Skeletal muscle satellite cell (primary cell): ENCODE measurements around the gene TECRL.

ENCODE experiments used
- H3K27me3 ChIP-seq: 2 replicates; pipeline ENCODE4 v1.7.0; 2013; ENCODE audit warnings: low read length; ENCODE audit not compliant: control insufficient read depth, insufficient read depth
- H3K36me3 ChIP-seq: 2 replicates; pipeline ENCODE4 v1.7.0; 2013; ENCODE audit warnings: mild to moderate bottlenecking, control low read depth, low read length; ENCODE audit not compliant: insufficient read depth
- H3K4me1 ChIP-seq: 2 replicates; pipeline ENCODE4 v1.7.0; 2013; ENCODE audit warnings: low read length; ENCODE audit not compliant: control insufficient read depth, insufficient read depth
- H3K4me2 ChIP-seq: 2 replicates; pipeline ENCODE4 v1.7.0; 2013; ENCODE audit warnings: mild to moderate bottlenecking, low read length
- H3K4me3 ChIP-seq: 2 replicates; pipeline ENCODE4 v1.7.0; 2013; ENCODE audit warnings: low read length
- H3K9ac ChIP-seq: 2 replicates; pipeline ENCODE4 v1.7.0; 2013; ENCODE audit warnings: mild to moderate bottlenecking, low read depth, low read length, moderate library complexity
- H3K9me3 ChIP-seq: replicated peaks from 2 replicates; pipeline ENCODE4 v1.7.0; 2013; ENCODE audit warnings: mild to moderate bottlenecking, control low read depth, low read length

TECRL gene

DNA sequence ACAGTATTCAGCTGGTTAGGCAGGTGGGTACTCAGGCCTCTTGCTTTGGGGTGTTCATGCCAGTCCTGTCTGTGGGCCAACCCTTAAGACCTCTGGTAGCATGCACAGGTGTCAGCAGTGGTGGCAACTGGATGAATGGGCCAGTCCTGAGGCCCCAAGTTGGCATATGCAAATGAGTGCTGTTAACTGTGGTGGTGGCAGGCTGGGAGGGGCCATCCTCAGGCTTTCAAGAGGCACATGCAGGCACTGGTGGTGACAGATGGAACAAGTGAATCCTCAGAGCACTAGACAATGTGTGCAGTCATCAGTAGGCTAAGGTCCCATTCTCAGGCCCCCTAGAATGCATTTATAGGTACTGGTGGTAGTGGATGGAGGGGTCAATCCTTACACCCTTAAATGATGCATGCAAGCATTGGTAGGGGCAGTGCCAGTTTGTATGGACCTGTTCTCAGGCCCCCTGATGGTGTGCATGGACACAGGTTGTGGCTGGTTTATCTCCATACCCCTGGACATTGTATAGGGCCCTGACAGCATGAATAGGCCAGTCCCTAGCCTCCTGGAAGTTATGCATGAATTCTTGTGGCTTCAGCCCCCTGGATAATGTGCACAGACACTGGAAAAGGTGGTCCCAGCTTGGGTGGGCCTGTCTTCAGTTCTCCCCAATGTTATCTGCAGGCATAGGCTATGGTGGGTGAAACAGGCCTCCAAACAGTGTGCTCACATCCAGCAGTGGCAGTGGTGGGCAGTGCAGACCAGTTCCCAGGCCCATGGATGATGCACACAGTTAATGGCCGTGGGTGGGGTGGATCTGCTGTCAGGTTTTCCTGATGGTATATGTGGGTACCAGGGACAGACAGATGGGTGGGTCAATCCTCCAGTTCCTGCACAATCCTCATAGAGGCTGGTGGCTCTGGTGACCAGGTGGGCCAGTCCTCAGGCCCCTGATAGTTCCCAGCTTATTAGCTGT lies 24.7 kb downstream of the TECRL start:
- Histone ChIP-seq H3K9ac (no peak overlapping the region), H3K27me3 (no peaks in the 10 kb centered on the region), H3K4me1 (no peaks in the 10 kb centered on the region), H3K9me3 (no peaks in the 10 kb centered on the region), H3K4me2 (no peak overlapping the region), H3K4me3 (no peak overlapping the region), H3K36me3 (no peaks in the 10 kb centered on the region)

- Histone ChIP-seq H3K27me3 (no peaks in the 10 kb centered on the region), H3K9ac (no peak overlapping the region), H3K9me3 (no peaks in the 10 kb centered on the region), H3K4me1 (no peaks in the 10 kb centered on the region), H3K4me3 (no peak overlapping the region), H3K4me2 (no peak overlapping the region), H3K36me3 (no peaks in the 10 kb centered on the region)
These were observed 40.5 kb downstream of the TECRL start for GRCh38 chr4:64368741-64369140.

DNA sequence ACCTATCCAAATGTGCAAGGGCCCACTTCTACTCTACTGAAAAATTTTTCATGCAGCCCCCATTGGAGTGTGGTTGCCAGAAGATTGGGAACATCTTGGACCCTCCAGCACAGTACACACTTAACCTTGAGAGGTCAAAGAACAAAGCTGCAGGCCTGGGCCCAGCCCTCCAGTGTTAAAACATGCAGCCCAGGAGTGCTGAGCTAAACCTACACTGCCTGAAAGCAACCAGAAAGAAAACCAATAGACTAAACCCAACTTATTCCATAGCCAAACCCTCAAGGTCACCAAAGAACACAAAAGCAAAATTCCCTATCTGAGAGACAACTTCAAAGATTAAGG lies 47.9 kb downstream of the TECRL start:
- Histone ChIP-seq H3K4me1 (no peaks in the 10 kb centered on the region), H3K4me2 (no peak overlapping the region), H3K36me3 (no peaks in the 10 kb centered on the region), H3K9me3 (no peaks in the 10 kb centered on the region), H3K9ac (no peak overlapping the region), H3K4me3 (no peak overlapping the region), H3K27me3 (no peaks in the 10 kb centered on the region)

- no peaks in the 10 kb centered on the region for H3K27me3 ChIP-seq
- no peaks in the 10 kb centered on the region for H3K36me3 ChIP-seq
- H3K4me2 ChIP-seq: no peak overlapping the region
- H3K4me3 ChIP-seq: no peak overlapping the region
- no peaks in the 10 kb centered on the region for H3K9me3 ChIP-seq
- H3K4me1 ChIP-seq: no peaks in the 10 kb centered on the region
- H3K9ac ChIP-seq: no peak overlapping the region
These were observed 48.4 kb downstream of the TECRL start for GRCh38 chr4:64360664-64361398.

GRCh38 chr4:64359489-64359888 lies 49.8 kb downstream of the TECRL start:
- Histone ChIP-seq H3K4me3 (no peak overlapping the region), H3K27me3 (no peaks in the 10 kb centered on the region), H3K9me3 (no peaks in the 10 kb centered on the region), H3K36me3 (no peaks in the 10 kb centered on the region), H3K4me1 (no peaks in the 10 kb centered on the region), H3K9ac (no peak overlapping the region), H3K4me2 (no peak overlapping the region)

DNA sequence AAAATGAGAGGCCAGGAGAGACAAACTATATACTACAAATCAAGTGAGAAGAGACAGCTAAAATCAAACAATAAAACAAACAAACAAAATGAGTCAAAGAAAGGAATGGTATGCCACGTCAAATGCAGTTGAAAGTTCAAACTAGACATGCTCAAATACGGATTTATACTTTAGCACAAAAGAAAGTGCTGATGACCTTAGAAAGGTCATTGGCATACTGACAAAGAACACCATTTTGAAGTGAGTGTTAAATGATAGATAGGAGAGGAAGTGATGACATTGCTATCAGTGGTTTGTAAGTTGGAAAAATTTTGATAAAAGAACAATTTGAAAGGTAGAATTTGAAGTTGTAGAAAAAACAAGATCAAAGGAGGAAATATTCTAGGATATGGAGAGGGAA lies 55.3 kb downstream of the TECRL start:
- no peaks in the 10 kb centered on the region for H3K9me3 ChIP-seq
- no peaks in the 10 kb centered on the region for H3K36me3 ChIP-seq
- H3K4me3 ChIP-seq: no peak overlapping the region
- H3K4me1 ChIP-seq: no peaks in the 10 kb centered on the region
- no peaks in the 10 kb centered on the region for H3K27me3 ChIP-seq
- no peak overlapping the region for H3K9ac ChIP-seq
- no peak overlapping the region for H3K4me2 ChIP-seq

DNA sequence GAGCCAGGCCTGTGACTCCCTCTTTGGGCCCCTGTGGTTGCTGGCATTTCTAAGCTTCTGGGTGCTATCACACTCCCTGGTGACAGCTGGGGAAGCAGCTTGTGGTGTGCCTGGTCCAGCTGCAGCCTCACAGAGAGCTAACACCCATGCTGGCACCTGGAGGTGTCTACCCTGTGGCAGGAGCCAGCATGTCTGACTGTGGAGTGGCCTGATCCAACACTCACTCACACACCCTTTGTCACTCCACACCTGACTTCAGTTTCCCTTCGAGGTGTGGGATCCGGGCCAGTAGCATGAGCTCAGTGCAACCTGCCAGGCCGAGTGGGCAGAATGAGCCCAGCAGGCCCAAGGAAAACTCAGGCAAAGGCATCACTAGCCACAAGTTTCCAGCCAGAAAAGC lies 67.5 kb downstream of the TECRL start:
- Histone ChIP-seq H3K36me3 (no peaks in the 10 kb centered on the region), H3K4me2 (no peak overlapping the region), H3K4me1 (no peaks in the 10 kb centered on the region), H3K27me3 (no peaks in the 10 kb centered on the region), H3K9ac (no peak overlapping the region), H3K9me3 (no peaks in the 10 kb centered on the region), H3K4me3 (no peak overlapping the region)

DNA sequence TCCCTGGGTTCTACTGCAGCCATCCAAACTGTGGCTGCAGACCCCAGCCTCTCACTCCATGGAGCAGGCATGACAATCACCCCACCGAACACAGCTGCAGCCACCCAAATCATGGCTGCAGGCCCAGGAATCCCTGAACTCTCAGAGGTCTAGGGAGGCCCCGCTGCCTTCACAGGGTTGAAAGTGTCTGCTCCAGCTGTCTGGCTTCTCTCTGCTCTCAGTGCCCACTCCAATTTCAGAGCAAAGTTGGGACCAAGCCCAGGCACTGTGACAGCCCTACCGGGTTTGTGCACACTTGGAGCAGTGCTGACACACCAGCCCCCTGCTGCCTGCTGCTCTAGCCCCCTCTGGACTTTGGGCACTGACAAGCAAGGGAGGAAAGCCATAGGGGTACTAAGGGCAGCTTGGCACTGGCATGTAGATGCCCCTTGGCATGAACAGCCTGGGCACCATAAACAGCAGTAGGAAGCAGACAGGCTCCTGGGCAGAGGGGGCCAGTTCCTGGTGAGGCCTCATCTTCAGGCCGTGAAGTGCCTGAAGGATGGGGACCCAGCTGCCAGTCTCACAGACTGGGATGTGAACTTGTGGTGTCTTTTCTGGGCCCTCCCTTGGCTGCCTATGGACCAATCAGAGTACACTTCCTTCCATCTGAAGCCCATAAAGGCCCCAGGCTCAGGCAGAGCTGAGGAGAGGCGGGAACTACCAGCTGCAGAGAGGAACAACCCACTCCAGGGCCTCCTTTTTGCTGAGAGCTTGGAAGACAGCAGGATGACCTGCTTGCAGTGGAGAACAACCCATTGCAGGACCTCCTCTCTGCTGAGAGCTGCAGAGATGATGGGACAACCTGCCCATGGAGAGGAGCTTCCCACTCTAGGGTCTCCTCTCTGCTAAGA lies 68.8 kb downstream of the TECRL start:
- Histone ChIP-seq H3K9me3 (no peaks in the 10 kb centered on the region), H3K4me1 (no peaks in the 10 kb centered on the region), H3K4me3 (no peak overlapping the region), H3K27me3 (no peaks in the 10 kb centered on the region), H3K36me3 (no peaks in the 10 kb centered on the region), H3K9ac (no peak overlapping the region), H3K4me2 (no peak overlapping the region)

DNA sequence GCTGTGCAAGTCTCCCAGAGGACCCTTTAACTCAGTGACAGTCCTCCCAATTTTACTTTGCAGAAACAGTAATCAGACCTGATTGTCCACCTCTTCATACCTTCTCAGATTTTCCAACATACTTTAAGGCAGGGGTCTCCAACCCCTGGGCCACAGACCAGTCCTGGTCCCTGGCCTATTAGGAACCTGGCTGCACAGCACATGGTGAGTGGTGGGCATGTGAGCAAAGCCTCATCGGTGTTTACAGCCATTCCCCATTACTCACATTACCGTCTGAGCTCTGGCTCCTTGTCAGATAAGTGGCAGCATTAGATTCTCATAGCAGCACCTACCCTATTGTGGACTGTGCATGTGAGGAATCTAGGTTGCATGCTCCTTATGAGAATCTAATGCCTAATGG lies 74.3 kb downstream of the TECRL start:
- H3K4me1 ChIP-seq: no peaks in the 10 kb centered on the region
- no peaks in the 10 kb centered on the region for H3K9me3 ChIP-seq
- no peaks in the 10 kb centered on the region for H3K27me3 ChIP-seq
- no peak overlapping the region for H3K4me3 ChIP-seq
- H3K9ac ChIP-seq: no peak overlapping the region
- H3K4me2 ChIP-seq: no peak overlapping the region
- H3K36me3 ChIP-seq: no peaks in the 10 kb centered on the region

- H3K9me3 ChIP-seq: no peaks in the 10 kb centered on the region
- no peaks in the 10 kb centered on the region for H3K36me3 ChIP-seq
- no peaks in the 10 kb centered on the region for H3K4me1 ChIP-seq
- no peak overlapping the region for H3K4me3 ChIP-seq
- H3K4me2 ChIP-seq: no peak overlapping the region
- H3K9ac ChIP-seq: no peak overlapping the region
- no peaks in the 10 kb centered on the region for H3K27me3 ChIP-seq
These were observed 79.1 kb downstream of the TECRL start for GRCh38 chr4:64330143-64330542.

GRCh38 chr4:64327237-64327636 lies 82.0 kb downstream of the TECRL start:
- Histone ChIP-seq H3K9me3 (no peaks in the 10 kb centered on the region), H3K4me3 (no peak overlapping the region), H3K9ac (no peak overlapping the region), H3K4me1 (no peaks in the 10 kb centered on the region), H3K36me3 (no peaks in the 10 kb centered on the region), H3K4me2 (no peak overlapping the region), H3K27me3 (no peaks in the 10 kb centered on the region)
